Astrocyte (in vitro differentiated cells and primary cell): Measurements from ENCODE around the gene DQX1.

ENCODE experiments used
- CTCF ChIP-seq: IDR thresholded peaks from 2 replicates; pipeline ENCODE4 v1.5.1; 2011; ENCODE audit warnings: low read depth, mild to moderate bottlenecking, inconsistent platforms, low read length, moderate library complexity; ENCODE audit not compliant: insufficient read depth
- EZH2 ChIP-seq: IDR thresholded peaks from 2 replicates; pipeline ENCODE4 v1.6.1; 2012; ENCODE audit warnings: mild to moderate bottlenecking, low read length, inconsistent platforms; ENCODE audit not compliant: insufficient read depth

DNA sequence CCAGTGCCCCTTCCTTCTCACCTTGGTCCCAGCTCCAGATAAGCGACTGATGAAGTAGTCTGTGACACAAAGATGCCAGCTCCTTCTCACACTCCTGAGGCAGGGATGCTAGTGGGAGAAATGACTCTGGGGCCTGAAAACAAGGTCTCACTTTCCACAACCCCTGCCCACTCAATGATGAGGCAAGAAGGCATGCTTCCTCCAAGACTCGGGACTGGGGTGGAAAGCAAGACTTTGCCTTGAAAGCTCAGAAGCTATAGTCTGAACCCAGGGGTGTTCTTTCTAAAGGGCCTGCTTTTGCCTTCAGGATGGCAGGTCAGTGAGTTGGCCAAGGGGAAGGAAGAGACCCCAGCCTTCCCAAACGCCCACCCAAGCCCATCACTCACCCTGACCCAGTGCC lies 44.6 kb downstream of the DQX1 start:
- no peak for TF ChIP-seq CTCF
- no peak for TF ChIP-seq EZH2
